HepG2 (cell line): ENCODE data around the gene CASKIN1. TPM values are rescaled to one million over a fixed set of nuclear protein-coding genes. Genes with fewer than 3 reads are reported as not detected.

Source experiments
- FOXK1 ChIP-seq: sonication (generic); formaldehyde crosslinking; IDR thresholded peaks from 2 replicates; pipeline ENCODE4 v1.4.0; 2020; ENCODE audit warnings: low read depth, missing genetic modification reagents, borderline replicate concordance
- HCFC1 ChIP-seq: fragments of 150-350 bp; IDR thresholded peaks from 2 replicates; pipeline ENCODE4 v1.6.1; 2014; ENCODE audit warnings: low read depth, low read length
- JUND ChIP-seq: sonication (generic); formaldehyde crosslinking; IDR thresholded peaks from 2 replicates; pipeline ENCODE4 v1.8.0; 2022; ENCODE audit warnings: mild to moderate bottlenecking, missing genetic modification reagents
- LCORL ChIP-seq, 2 experiments: fragments of 450-650 bp in 1 of 2; sonication (generic) in 1 of 2; formaldehyde crosslinking in 1 of 2; IDR thresholded peaks; 2 replicates each; pipeline versions ENCODE4 v1.5.0 to v1.6.1; 2017 to 2020; ENCODE audit warnings: antibody characterized with exemption in 1 of 2, missing genetic modification reagents in 1 of 2
- SKI ChIP-seq: fragments of 450-650 bp; IDR thresholded peaks from one replicate; pipeline ENCODE4 v1.6.1; 2018; ENCODE audit warnings: mild to moderate bottlenecking; ENCODE audit not compliant: partially characterized antibody
- ZFAT ChIP-seq: sonication (generic); formaldehyde crosslinking; conservative IDR thresholded peaks from 2 replicates; pipeline ENCODE4 v1.8.1; 2023; ENCODE audit warnings: missing genetic modification reagents, inconsistent platforms
- ZNF20 ChIP-seq: sonication (generic); formaldehyde crosslinking; IDR thresholded peaks from 2 replicates; pipeline ENCODE4 v1.4.0; 2020; ENCODE audit warnings: mild to moderate bottlenecking, moderate library complexity, missing genetic modification reagents
- ZNF224 ChIP-seq: sonication (generic); formaldehyde crosslinking; IDR thresholded peaks from 2 replicates; pipeline ENCODE4 v1.5.0; 2020; ENCODE audit warnings: mild to moderate bottlenecking, missing genetic modification reagents
- ZNF563 ChIP-seq: sonication (generic); formaldehyde crosslinking; IDR thresholded peaks from 2 replicates; pipeline ENCODE4 v1.8.0; 2022; ENCODE audit warnings: mild to moderate bottlenecking, moderate library complexity, missing genetic modification reagents
- ZNF737 ChIP-seq: sonication (generic); formaldehyde crosslinking; IDR thresholded peaks from 2 replicates; pipeline ENCODE4 v1.5.0; 2020; ENCODE audit warnings: missing genetic modification reagents, mild to moderate bottlenecking, borderline replicate concordance
- ZNF780A ChIP-seq: sonication (generic); formaldehyde crosslinking; IDR thresholded peaks from 2 replicates; pipeline ENCODE4 v1.8.0; 2022; ENCODE audit warnings: mild to moderate bottlenecking, missing genetic modification reagents, moderate library complexity
- ZNF788 ChIP-seq: sonication (generic); formaldehyde crosslinking; IDR thresholded peaks from 2 replicates; pipeline ENCODE4 v1.5.0; 2020; ENCODE audit warnings: mild to moderate bottlenecking, missing genetic modification reagents, borderline replicate concordance
- polyA plus RNA-seq, 8 experiments: library from polyadenylated mRNA; depleted of rRNA in 3 of 8; stranded (reverse) in 7 of 8; unstranded in 1 of 8; fragments of >200 nt; fragmentation: Illumina TruSeq in 4 of 8; extraction: Trizol in 4 of 8; gene quantifications; 2 replicates each; pipeline versions ENCODE4 v1.2.1 to v1.2.3, GENCODE V29; 2011 to 2016; ENCODE audit warnings: low read depth in 4 of 8, missing spikeins in 1 of 8, mixed read lengths in 1 of 8; ENCODE audit not compliant: insufficient read depth in 1 of 8
- total RNA-seq, 5 experiments: library from RNA; depleted of rRNA; stranded (reverse); fragments of >200 nt; fragmentation: Illumina TruSeq; extraction: Trizol; gene quantifications; 2 replicates each; pipeline ENCODE4 v1.2.3, GENCODE V29; 2016; ENCODE audit warnings: low read depth in 1 of 5
- TF ChIP-seq, protein P1 (sequence below), 2 experiments: sonication (generic) in 1 of 2; formaldehyde crosslinking in 1 of 2; IDR thresholded peaks; 2 replicates each; pipeline versions ENCODE4 v1.4.0 to v1.6.1; 2018 to 2020; ENCODE audit warnings: missing genetic modification reagents in 2 of 2, borderline replicate concordance in 1 of 2, low read depth in 1 of 2, mild to moderate bottlenecking in 1 of 2, missing biosample characterization in 1 of 2
- TF ChIP-seq, protein P2 (sequence below): IDR thresholded peaks from 2 replicates; pipeline ENCODE4 v1.6.1; 2016; ENCODE audit warnings: mild to moderate bottlenecking
- TF ChIP-seq, protein P3 (sequence below): sonication (generic); formaldehyde crosslinking; IDR thresholded peaks from 2 replicates; pipeline ENCODE4 v1.4.0; 2020; ENCODE audit warnings: missing genetic modification reagents, borderline replicate concordance
- TF ChIP-seq, protein P4 (sequence below): sonication (generic); formaldehyde crosslinking; IDR thresholded peaks from 2 replicates; pipeline ENCODE4 v1.4.0; 2020; ENCODE audit warnings: missing genetic modification reagents
- TF ChIP-seq, protein P5 (sequence below): sonication (generic); formaldehyde crosslinking; IDR thresholded peaks from 2 replicates; pipeline ENCODE4 v1.4.0; 2020; ENCODE audit warnings: mild to moderate bottlenecking, missing genetic modification reagents

CASKIN1 gene
- total and polyA plus RNA-seq, 2 of the 13 experiments (the other 11 are each of a cell fraction or from before 2014, with no cell fraction given) = 1.2 to 2.2 TPM

DNA sequence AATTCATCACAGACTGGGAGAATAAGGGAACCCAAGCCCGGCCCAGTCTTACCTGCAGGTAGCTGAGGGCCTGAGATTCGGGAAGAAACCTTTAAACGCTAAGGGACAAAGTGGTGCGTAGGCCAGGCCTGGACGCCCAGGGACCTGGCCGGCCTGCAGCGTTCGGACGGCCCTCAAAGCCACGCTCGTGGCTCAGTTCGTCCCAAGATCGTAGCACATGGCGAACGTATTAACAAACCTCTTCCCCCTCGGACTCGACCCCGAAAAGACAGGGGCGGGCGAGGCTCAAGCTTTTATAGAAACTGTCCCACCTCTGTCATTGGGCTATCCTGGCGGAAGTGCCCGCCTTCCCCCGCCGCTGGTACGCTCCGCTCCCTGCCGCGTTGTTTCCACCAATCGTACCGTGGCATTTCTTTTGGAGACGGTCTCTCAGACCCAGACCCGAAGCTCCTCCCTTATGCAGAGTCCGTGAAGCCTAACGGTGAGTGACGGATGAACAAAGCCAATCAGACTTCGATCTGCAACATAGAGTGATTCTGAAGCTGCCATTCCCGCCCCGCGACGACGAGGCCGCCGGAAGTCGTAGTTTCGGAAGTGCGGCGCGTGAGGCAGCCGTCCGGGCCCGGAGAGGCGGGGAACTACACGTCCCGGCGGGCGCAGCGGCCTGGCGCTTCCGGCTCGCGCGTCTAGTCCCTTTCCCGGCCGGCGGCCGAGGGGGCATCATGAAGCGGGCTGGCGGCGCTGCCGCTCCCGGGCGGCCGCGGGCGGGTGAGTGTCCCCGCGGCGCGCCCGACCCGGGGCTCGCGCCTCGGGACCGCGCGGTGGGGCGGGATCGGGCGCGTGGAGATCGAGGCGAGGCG is 41.1 kb downstream of the CASKIN1 start, which contains the start of gene TRAF7 (continued):
- TF ChIP-seq ZNF563 (CRISPR knock-in tag) (peak; percentile 76; the same call in 1 of the 2 replicates), ZNF737 (CRISPR knock-in tag) (no peak), HCFC1 (peak; percentile 96), ZFAT (CRISPR knock-in tag) (no peak), ZNF224 (CRISPR knock-in tag) (peak; percentile 54; the same call in 1 of the 2 replicates), FOXK1 (CRISPR knock-in tag) (peak; percentile 51; the same call in 1 of the 2 replicates), SKI (peak; percentile 73), LCORL (IDR thresholded peaks at IDR 0.05) (no peak), LCORL (CRISPR knock-in tag; IDR thresholded peaks at IDR 0.05) (peak; percentile 46), ZNF20 (CRISPR knock-in tag) (no peak), ZNF788 (peak; percentile 19; the same call in 1 of the 2 replicates), JUND (CRISPR knock-in tag) (no peak), ZNF780A (CRISPR knock-in tag) (no peak)
- TF ChIP-seq, protein P1, sequence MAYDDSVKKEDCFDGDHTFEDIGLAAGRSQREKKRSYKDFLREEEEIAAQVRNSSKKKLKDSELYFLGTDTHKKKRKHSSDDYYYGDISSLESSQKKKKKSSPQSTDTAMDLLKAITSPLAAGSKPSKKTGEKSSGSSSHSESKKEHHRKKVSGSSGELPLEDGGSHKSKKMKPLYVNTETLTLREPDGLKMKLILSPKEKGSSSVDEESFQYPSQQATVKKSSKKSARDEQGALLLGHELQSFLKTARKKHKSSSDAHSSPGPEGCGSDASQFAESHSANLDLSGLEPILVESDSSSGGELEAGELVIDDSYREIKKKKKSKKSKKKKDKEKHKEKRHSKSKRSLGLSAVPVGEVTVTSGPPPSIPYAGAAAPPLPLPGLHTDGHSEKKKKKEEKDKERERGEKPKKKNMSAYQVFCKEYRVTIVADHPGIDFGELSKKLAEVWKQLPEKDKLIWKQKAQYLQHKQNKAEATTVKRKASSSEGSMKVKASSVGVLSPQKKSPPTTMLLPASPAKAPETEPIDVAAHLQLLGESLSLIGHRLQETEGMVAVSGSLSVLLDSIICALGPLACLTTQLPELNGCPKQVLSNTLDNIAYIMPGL (CRISPR knock-in tag; IDR thresholded peaks at IDR 0.05; ENCODE audit: borderline replicate concordance in 1 of 2, low read depth in 1 of 2) = peak in 1 of 2 experiments; percentile 64; a peak in 2 of 4 replicates
- TF ChIP-seq, protein P2, sequence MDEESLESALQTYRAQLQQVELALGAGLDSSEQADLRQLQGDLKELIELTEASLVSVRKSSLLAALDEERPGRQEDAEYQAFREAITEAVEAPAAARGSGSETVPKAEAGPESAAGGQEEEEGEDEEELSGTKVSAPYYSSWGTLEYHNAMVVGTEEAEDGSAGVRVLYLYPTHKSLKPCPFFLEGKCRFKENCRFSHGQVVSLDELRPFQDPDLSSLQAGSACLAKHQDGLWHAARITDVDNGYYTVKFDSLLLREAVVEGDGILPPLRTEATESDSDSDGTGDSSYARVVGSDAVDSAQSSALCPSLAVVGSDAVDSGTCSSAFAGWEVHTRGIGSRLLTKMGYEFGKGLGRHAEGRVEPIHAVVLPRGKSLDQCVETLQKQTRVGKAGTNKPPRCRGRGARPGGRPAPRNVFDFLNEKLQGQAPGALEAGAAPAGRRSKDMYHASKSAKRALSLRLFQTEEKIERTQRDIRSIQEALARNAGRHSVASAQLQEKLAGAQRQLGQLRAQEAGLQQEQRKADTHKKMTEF (CRISPR knock-in tag) = peak; percentile 82
- TF ChIP-seq, protein P3, sequence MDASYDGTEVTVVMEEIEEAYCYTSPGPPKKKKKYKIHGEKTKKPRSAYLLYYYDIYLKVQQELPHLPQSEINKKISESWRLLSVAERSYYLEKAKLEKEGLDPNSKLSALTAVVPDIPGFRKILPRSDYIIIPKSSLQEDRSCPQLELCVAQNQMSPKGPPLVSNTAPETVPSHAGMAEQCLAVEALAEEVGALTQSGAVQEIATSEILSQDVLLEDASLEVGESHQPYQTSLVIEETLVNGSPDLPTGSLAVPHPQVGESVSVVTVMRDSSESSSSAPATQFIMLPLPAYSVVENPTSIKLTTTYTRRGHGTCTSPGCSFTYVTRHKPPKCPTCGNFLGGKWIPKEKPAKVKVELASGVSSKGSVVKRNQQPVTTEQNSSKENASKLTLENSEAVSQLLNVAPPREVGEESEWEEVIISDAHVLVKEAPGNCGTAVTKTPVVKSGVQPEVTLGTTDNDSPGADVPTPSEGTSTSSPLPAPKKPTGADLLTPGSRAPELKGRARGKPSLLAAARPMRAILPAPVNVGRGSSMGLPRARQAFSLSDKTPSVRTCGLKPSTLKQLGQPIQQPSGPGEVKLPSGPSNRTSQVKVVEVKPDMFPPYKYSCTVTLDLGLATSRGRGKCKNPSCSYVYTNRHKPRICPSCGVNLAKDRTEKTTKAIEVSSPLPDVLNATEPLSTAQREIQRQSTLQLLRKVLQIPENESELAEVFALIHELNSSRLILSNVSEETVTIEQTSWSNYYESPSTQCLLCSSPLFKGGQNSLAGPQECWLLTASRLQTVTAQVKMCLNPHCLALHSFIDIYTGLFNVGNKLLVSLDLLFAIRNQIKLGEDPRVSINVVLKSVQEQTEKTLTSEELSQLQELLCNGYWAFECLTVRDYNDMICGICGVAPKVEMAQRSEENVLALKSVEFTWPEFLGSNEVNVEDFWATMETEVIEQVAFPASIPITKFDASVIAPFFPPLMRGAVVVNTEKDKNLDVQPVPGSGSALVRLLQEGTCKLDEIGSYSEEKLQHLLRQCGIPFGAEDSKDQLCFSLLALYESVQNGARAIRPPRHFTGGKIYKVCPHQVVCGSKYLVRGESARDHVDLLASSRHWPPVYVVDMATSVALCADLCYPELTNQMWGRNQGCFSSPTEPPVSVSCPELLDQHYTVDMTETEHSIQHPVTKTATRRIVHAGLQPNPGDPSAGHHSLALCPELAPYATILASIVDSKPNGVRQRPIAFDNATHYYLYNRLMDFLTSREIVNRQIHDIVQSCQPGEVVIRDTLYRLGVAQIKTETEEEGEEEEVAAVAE (CRISPR knock-in tag) = peak; percentile 64; the same call in 1 of the 2 replicates
- TF ChIP-seq, protein P4, sequence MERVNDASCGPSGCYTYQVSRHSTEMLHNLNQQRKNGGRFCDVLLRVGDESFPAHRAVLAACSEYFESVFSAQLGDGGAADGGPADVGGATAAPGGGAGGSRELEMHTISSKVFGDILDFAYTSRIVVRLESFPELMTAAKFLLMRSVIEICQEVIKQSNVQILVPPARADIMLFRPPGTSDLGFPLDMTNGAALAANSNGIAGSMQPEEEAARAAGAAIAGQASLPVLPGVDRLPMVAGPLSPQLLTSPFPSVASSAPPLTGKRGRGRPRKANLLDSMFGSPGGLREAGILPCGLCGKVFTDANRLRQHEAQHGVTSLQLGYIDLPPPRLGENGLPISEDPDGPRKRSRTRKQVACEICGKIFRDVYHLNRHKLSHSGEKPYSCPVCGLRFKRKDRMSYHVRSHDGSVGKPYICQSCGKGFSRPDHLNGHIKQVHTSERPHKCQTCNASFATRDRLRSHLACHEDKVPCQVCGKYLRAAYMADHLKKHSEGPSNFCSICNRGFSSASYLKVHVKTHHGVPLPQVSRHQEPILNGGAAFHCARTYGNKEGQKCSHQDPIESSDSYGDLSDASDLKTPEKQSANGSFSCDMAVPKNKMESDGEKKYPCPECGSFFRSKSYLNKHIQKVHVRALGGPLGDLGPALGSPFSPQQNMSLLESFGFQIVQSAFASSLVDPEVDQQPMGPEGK = peak; percentile 56; the same call in 1 of the 2 replicates
- TF ChIP-seq, protein P5, sequence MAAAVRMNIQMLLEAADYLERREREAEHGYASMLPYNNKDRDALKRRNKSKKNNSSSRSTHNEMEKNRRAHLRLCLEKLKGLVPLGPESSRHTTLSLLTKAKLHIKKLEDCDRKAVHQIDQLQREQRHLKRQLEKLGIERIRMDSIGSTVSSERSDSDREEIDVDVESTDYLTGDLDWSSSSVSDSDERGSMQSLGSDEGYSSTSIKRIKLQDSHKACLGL (CRISPR knock-in tag) = 0 out of 2 replicates have a peak, but pooled peaks have one; percentile 51
